GM21737 (cell line): ENCODE results near the gene PLCB1.

Experiments used
- ATAC-seq: cut with Tn5 transposase; IDR thresholded peaks from one replicate; pipeline ENCODE4 v1.9.1; 2021; ENCODE audit warnings: mild to moderate bottlenecking, moderate library complexity; ENCODE audit not compliant: unreplicated experiment

PLCB1 gene

DNA sequence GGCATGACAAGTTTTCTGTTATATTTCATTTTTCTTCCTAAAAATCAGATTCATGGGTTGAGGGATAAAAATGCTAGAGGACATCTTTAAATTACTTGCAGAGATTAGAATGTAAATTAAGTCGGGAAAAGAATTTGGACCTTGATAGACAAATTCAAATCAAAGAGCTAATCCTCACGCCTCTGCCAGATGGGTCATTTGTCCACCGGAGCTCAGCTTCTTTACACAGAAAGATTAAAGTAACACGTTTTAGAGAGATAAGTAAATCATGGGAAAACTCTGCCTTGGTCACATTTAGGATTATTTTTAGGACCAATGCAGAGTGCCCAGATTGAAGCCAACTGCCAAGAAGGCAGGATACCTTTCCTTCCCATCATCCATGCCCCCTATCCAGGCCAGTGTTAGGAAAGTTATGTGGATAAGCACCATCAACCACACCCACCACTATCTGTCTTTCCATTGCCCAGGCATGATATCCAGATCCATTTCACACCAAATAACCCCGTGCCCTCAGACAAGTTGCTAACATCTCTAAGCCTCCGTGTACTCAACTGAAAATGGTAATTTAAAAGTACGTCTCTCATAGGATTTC lies 539.4 kb downstream of the PLCB1 start:
- ATAC-seq: no peak

- ATAC-seq: no peak
Observed at GRCh38 chr20:8673116-8673515, 541.0 kb downstream of the PLCB1 start.

- ATAC-seq: no peak
Observed at GRCh38 chr20:8675896-8676295, 543.8 kb downstream of the PLCB1 start.

DNA sequence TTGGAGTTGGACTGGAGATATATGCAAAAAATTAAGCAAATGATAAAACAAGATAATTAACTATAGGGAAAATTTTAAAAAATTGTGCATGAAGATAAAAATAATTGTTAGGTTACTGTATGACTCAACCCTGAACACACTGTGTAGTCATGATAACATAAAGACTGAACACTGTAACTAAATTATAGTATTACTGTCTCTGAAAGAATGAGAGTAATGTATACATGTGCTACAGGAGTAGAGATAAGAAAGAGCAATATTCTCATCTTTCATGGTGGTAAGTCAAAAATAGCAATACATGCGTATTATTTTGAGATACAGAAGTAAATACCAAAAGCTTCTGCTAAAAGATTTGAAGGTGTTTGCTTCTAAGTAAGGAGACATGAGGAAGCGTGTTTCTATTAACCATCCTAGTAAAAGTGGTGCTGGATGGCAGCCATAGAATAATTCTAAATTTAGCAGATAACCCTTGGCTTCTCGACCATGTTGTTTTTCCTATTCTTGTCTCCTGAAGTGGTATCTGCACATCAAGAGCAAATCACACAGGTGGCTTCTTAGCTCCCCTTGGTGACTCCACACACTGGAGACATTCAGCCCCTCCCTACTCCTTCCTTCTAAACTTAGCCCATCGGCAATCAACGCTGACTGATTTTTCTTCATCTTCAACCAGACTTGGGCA lies 546.2 kb downstream of the PLCB1 start:
- ATAC-seq: no peak

- ATAC-seq: no peak
Observed at GRCh38 chr20:8689337-8689736, 557.3 kb downstream of the PLCB1 start.

- no peak for ATAC-seq
Observed at GRCh38 chr20:8690074-8690473, 558.0 kb downstream of the PLCB1 start.

DNA sequence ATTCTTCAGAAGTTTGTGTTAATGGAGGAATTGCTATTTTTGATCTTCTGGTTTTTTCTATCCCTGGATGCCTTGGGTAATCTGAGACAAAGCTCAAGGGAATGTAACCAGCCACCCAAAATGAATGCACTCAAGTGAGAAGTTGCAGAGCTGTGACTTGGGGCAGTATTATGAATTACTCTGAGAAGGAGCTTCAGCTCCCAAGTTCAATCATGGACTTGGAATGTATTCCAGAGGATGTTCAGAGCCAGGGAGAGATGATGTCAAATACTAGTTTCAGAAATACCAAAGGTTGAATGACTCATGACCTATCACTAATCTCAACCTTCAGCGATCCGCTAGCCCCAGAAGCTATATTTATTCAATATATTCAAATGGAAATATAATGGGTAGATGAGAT lies 561.6 kb downstream of the PLCB1 start:
- no peak for ATAC-seq

- no peak for ATAC-seq
Observed at GRCh38 chr20:8700756-8701155, 568.7 kb downstream of the PLCB1 start.

DNA sequence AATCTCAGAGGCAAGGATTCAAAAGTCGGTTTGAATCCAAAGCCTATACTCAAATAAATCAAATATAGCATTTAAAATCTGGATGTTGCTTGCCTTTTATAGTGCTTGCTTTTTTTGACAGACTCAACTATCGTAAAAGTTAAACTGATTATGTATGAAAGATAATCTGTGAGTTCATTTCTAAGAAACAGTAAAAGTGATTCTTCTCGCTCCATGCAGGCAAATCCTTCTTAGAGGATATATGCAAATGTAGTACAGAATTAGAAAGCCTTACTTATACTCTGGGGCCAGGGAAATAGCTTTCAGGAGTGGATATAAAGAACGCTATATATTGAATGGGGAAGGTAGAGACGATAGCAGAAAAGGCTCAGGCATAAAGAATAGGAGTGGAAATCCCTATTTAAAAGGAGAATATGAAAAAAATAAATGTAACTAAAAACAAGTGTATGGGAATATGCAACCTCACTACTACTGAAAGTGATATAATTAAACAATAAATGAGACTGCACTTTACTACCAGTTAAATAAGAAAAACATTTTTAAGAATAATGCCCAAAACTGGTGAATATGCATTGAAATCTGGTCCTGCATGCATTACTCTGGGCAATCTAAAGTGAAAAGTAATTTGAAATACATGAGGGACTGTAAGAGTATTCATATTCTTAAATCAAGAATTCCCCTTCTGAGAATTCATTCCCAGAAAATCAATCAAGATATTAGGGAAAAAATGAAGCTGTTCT lies 575.1 kb downstream of the PLCB1 start:
- ATAC-seq: no peak

GRCh38 chr20:8709627-8710026 lies 577.6 kb downstream of the PLCB1 start:
- ATAC-seq: no peak

GRCh38 chr20:8711501-8711900 lies 579.4 kb downstream of the PLCB1 start:
- ATAC-seq: no peak

- ATAC-seq: no peak
Observed at GRCh38 chr20:8714206-8714605, 582.1 kb downstream of the PLCB1 start.

DNA sequence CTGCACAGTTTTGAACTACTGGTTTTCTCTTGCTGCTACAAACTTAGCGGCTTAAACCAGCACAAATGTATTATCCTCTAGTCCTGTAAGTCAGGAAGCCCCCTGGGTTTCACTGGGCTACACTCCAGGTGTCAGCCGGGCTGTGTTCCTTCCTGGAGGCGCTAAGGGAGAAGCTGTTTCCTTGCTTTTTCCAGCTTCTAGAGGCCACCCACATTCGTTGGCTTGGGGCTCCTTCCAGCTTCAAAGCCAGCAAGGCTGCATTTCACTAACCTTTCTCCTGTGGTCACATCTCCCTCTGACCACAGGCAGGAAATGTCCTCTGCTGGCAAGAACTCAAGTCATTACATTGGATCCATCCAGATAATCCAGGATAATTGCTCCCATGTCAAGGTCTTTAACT lies 586.2 kb downstream of the PLCB1 start:
- no peak for ATAC-seq

- no peak for ATAC-seq
Observed at GRCh38 chr20:8720089-8720488, 588.0 kb downstream of the PLCB1 start.

DNA sequence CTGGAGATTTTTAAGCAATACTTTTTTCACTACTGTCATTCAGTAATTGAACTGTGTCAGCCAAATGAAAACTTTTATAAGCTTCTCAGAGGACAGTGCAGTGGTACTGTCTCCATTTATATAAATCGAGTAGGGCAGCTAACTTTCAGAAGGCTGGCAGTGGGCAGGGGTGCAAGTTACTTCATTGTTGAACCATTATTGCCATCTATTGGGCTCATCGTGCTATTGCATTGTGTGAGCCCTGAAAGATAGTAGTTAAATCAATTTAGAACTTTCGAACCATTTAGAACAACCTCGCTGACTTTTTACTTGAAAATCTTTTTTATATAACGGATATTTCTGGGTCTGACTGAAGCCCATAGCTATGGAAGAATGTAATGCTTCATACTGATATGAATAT lies 589.0 kb downstream of the PLCB1 start:
- no peak for ATAC-seq

GRCh38 chr20:8722277-8722928 lies 590.3 kb downstream of the PLCB1 start:
- no peak for ATAC-seq

DNA sequence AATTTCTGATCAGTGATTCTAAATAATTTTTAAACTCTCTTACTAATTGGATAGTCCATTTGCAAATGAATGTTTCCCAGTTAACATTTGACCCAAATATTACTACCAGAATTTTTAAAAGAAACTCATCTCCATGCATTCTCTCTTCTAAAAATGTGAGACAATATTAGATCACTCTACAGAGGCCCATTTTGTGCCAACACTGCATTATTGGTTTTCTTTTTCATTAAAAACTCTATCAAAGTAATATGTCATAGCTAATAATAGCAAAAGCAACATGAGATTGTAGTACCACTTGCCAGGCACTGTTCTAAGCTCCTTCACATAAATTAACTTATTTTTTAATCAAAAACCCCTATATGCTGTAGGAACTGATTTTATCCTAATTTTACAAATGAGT lies 591.2 kb downstream of the PLCB1 start:
- ATAC-seq: no peak

DNA sequence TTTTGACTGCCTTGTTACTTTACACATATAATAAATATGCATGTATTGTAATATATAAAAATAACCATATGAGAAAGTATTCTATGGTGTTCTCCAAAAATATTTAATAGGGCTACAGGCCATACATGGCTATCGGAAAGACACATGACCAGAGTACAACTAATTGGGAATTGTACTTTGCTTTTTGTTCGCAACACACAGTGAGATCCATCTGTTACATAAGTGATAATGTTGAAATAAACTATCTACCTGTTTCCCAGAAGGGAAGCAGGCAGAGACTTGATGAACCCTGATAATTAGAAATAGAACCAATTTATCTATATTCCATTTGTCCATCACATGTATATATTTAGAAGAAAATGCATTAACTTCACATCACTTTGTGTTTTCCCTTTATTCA lies 592.8 kb downstream of the PLCB1 start:
- no peak for ATAC-seq

DNA sequence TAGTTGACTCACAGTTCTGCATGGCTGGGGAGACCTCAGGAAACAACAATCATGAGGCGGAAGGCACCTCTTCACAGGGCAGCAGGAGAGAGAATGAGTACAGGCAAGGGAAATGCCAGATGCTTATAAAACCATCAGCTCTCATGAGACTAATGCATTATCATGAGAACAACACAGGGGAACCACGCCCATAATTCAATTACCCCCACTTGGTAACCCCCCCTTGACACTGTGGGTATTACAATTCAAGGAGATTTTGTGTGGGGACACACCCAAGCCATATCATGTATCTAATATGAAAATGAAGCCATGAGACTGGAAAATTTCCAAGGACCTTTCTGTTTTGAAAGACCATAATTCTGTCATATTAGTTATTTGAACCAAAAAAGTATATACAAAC lies 594.4 kb downstream of the PLCB1 start:
- ATAC-seq: no peak

DNA sequence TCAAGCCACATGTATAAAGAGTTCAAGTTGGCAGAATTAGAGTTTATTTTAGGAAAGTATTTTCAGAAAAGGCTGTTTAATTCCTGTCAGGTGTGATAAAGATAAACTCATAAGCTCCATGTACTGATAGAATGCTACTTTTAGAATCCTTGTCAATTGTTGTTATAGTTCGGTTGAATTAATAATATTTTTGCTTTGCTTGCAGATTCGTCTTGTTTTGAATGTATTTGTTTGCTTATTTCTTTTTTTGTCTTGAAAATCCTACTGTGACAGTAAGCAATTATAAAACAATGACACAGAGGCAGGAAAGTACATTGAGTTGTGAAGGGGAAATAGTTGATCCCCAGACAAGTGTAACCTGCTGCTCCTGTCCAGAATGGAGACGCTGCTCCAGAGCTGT lies 602.9 kb downstream of the PLCB1 start:
- no peak for ATAC-seq

DNA sequence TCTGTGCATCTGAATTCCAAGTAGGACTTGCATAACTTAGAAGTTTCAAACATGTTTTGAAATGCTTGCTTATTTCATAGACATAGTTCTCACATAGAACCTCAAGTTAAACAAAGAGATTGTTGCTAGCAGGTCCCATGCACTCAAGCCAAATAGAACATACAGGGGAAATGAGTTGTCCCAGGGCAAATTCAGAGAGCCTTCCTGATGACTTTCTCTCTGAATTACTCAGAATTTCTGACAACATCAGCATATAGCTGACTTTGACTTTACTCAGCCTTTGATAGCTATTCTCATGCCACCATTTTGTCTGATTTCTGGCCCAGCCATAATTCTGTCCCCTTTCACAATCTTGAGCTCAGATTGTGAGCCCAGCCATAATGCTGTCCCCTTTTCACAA lies 603.6 kb downstream of the PLCB1 start:
- no peak for ATAC-seq

DNA sequence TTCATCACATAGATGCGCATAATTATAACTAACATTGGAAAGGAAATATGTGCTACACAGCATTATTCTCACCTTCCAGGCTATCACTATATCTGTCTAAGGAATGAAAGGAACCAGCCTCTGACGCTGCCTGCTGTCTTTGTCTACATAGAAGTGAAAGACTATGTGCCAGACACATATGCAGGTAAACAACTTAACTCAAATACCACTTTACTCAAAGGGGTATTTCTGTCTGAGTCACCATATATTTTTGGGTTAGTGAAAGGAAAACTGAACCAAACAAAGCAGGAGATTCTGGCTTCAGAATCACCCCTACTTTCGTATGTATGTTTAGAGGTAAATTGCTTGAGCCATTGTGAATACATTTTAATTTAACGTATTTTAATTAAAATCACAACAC lies 608.2 kb downstream of the PLCB1 start:
- ATAC-seq: peak; percentile 76
